Heart left ventricle (tissue), 16 donors: ENCODE results near the gene HPSE2. TPM values are rescaled to one million over a fixed set of nuclear protein-coding genes. Genes with fewer than 3 reads are reported as not detected.

Source experiments
- ATAC-seq, 4 donors: fragments of 200-7000 bp; cut with Tn5 transposase; one replicate each; pipeline ENCODE4 v1.9.1; 2020 to 2022; ENCODE audit warnings: moderate library complexity in 4 of 4, mild to moderate bottlenecking in 3 of 4, moderate number of reproducible peaks in 1 of 4
- DNase-seq, 5 donors: peaks; one replicate each; pipeline ENCODE4 v3.0.0-alpha.2; 2020
- H3K27ac ChIP-seq, 12 donors: fragments of 200-600 bp; sonication (generic) in 4 of 12; one replicate each; pipeline versions ENCODE4 v1.5.0 to v1.8.0; 2016 to 2022; ENCODE audit warnings: mild to moderate bottlenecking in 2 of 12
- H3K27me3 ChIP-seq, 9 donors: fragments of 200-600 bp; sonication (generic) in 2 of 9; one replicate each; pipeline versions ENCODE4 v1.5.1 to v1.8.0; 2016 to 2022; ENCODE audit warnings: mild to moderate bottlenecking in 3 of 9
- H3K36me3 ChIP-seq, 9 donors: fragments of 200-600 bp; sonication (generic) in 2 of 9; one replicate each; pipeline versions ENCODE4 v1.5.0 to v1.8.0; 2018 to 2022; ENCODE audit warnings: mild to moderate bottlenecking in 2 of 9
- H3K4me1 ChIP-seq, 12 donors: fragments of 200-600 bp; sonication (generic) in 4 of 12; one replicate each; pipeline versions ENCODE4 v1.5.0 to v1.8.0; 2016 to 2022; ENCODE audit warnings: mild to moderate bottlenecking in 3 of 12
- H3K4me3 ChIP-seq, 12 donors: fragments of 200-600 bp; sonication (generic) in 4 of 12; one replicate each; pipeline versions ENCODE4 v1.5.0 to v1.8.0; 2017 to 2022; ENCODE audit warnings: mild to moderate bottlenecking in 9 of 12, moderate library complexity in 4 of 12
- H3K9me3 ChIP-seq, 12 donors: fragments of 200-600 bp; sonication (generic) in 4 of 12; one replicate each; pipeline versions ENCODE4 v1.5.0 to v1.8.0; 2016 to 2022; ENCODE audit warnings: mild to moderate bottlenecking in 1 of 12
- CTCF ChIP-seq, 12 donors: fragments of 200-600 bp; sonication (generic) in 4 of 12; IDR thresholded peaks; one replicate each; pipeline versions ENCODE4 v1.5.0 to v1.8.0; 2018 to 2022; ENCODE audit warnings: antibody characterized with exemption in 12 of 12, mild to moderate bottlenecking in 5 of 12
- POLR2A ChIP-seq, 2 donors: fragments of 450-650 bp; IDR thresholded peaks; one replicate each; pipeline ENCODE4 v1.6.1; 2017; ENCODE audit warnings: antibody characterized with exemption in 2 of 2, mild to moderate bottlenecking in 2 of 2, moderate library complexity in 2 of 2
- WGBS, 4 donors: extraction: QIAGEN DNeasy Blood & Tissue Kit in 2 of 4; methylation state at CpG; one replicate each; pipeline versions ENCODE4 v1.1.5 to v1.1.7; 2013 to 2018; 5-methylcytosine and 5-hydroxymethylcytosine counted together
- intact Hi-C, 10 donors: fragments of 100-400 bp; cut with DNase I; formaldehyde crosslinking; loops; one replicate each; pipeline versions ENCODE4 v1.11.1 to v1.14.2; 2022
- polyA plus RNA-seq, 2 donors: library from polyadenylated mRNA; stranded (reverse); fragments of 200-250 nt; gene quantifications; one replicate each; pipeline ENCODE4 v1.2.3, GENCODE V29; 2013
- total RNA-seq, 9 donors: library from RNA; depleted of rRNA in 2 of 9; stranded (reverse); fragments of >200 nt in 2 of 9; fragmentation: NEBNext Ultra II Directional in 3 of 9; extraction: Animal tissue kit (Norgen Biotek cat#: 25700) in 3 of 9; gene quantifications; one replicate each; pipeline versions ENCODE4 v1.1.0 to v1.2.4, GENCODE V29; 2016 to 2023
- donor health status: ischemic (EF 13 %, LVEDD 7.1; RV severe dilation, severe dysfunction).
- donor health status: healthy with polysubstance abuse.
- donor health status: DM: no; HTN: yes; CAD: no.
- donor health status: DM: no; HTN: no; CAD: no.
- donor health status: ischemic (EF 25% LVEDD 6.9; RV normal size, moderate dysfunction).
- donor health status: ischemic (EF 25% LVEDD 5.7; RV mildly dilated, moderate dysfunction).
- donor health status: healthy.
- donor health status: DM: yes; HTN: yes; CAD: no.
- donor health status: ischemic (EF 35%, LVEDD 5.7; RV mildly dilated, moderate dysfunction).
- donor health status: nonischemic (EF 11% LVEDD 7.7; RV severe dilation, severe dysfunction).
- donor health status: DM: yes; HTN: yes; CAD: no.
- donor health status: PGD.
- donor health status: ischemic (EF 29% LVEDD 5.4; RV normal size, mild dysfunction).
- donor health status: nonischemic (EF 23%, LVEDD 6.1; RV moderate dilation, normal function).

HPSE2 gene
- total and polyA plus RNA-seq, 11 donors = 0.06 to 0.18 (median 0.12) TPM; not detected in 3

GRCh38 chr10:98636921-98637329, 598.7 kb downstream of the HPSE2 start:
- no peak for DNase-seq
- Histone ChIP-seq H3K27ac (no peak overlapping the region), H3K4me1 (no peaks in the 10 kb centered on the region), H3K9me3 (no peaks in the 10 kb centered on the region), H3K4me3 (no peak overlapping the region), H3K36me3 (no peaks in the 10 kb centered on the region), H3K27me3 (no peaks in the 10 kb centered on the region)
- intact Hi-C loops = no loop called here
- no peak for ATAC-seq
- TF ChIP-seq CTCF (IDR thresholded peaks at IDR 0.05) (no peak), POLR2A (IDR thresholded peaks at IDR 0.05) (no peak)

- H3K4me3 ChIP-seq = no peak overlapping the region
- no peak for DNase-seq
- H3K36me3 ChIP-seq = no peaks in the 10 kb centered on the region
- intact Hi-C loops = no loop called here
- WGBS, 4 donors = 68 to 86% (median 70%) methylated on average over 7 of the region's 7 CpGs
- no peak for ATAC-seq
- TF ChIP-seq CTCF (IDR thresholded peaks at IDR 0.05) (no peak), POLR2A (IDR thresholded peaks at IDR 0.05) (no peak)
- H3K9me3 ChIP-seq = no peaks in the 10 kb centered on the region
- H3K27ac ChIP-seq = no peak overlapping the region
- H3K27me3 ChIP-seq = no peaks in the 10 kb centered on the region
- H3K4me1 ChIP-seq = no peaks in the 10 kb centered on the region
These were observed 603.0 kb downstream of the HPSE2 start for GRCh38 chr10:98632456-98633150.

- WGBS, 4 donors = 67 to 81% (median 73%) methylated on average over 1 of the region's 1 CpG
- DNase-seq (no peak), ATAC-seq (no peak)
- TF ChIP-seq POLR2A (IDR thresholded peaks at IDR 0.05) = no peak
- no peak for TF ChIP-seq CTCF (IDR thresholded peaks at IDR 0.05)
- Histone ChIP-seq H3K4me3 (no peak overlapping the region), H3K4me1 (no peaks in the 10 kb centered on the region), H3K27ac (no peak overlapping the region), H3K27me3 (no peaks in the 10 kb centered on the region), H3K36me3 (no peaks in the 10 kb centered on the region), H3K9me3 (no peaks in the 10 kb centered on the region)
- intact Hi-C loops = no loop called here
These were observed 607.4 kb downstream of the HPSE2 start for GRCh38 chr10:98628206-98628605.

- Histone ChIP-seq H3K4me3 (no peak overlapping the region), H3K27ac (no peak overlapping the region), H3K36me3 (no peaks in the 10 kb centered on the region), H3K9me3 (no peaks in the 10 kb centered on the region), H3K4me1 (no peaks in the 10 kb centered on the region), H3K27me3 (no peaks in the 10 kb centered on the region)
- 64 to 76% (median 74%) methylated on average over 1 of the region's 1 CpG for WGBS, 4 donors
- intact Hi-C loops = no loop called here
- ATAC-seq (no peak), DNase-seq (no peak)
- TF ChIP-seq CTCF (IDR thresholded peaks at IDR 0.05) = no peak
- no peak for TF ChIP-seq POLR2A (IDR thresholded peaks at IDR 0.05)
These were observed 607.9 kb downstream of the HPSE2 start for GRCh38 chr10:98627711-98628110.
